ENCODE data around the gene PCF11.
A peak's percentile ranks its signal among the peaks of the same experiment; 100 is the strongest.

PCF11 gene
- long read RNA-seq, transcript PCF11-207 (1 exons, 1,720 nt), result major isoform, 19 of 51 reads
- long read RNA-seq, partial matches to known transcripts, result 29 of 51 reads
- long read RNA-seq, other reads (novel, unspliced or antisense), result 3 of 51 reads

- DNase-seq (ENCODE audit: low read depth in 1 of 2, low spot score in 1 of 2), result no peak
- H3K27me3 ChIP-seq (ENCODE audit: insufficient read depth, poor library complexity, severe bottlenecking), result no peaks in the 10 kb centered on the region
- peak within 1 kb of the TSS; percentile 99 for H3K27ac ChIP-seq (replicated peaks)
- H3K4me3 ChIP-seq (replicated peaks; ENCODE audit: insufficient read depth, low read length), result peak within 1 kb of the TSS; percentile 76
- TF ChIP-seq, protein P1, sequence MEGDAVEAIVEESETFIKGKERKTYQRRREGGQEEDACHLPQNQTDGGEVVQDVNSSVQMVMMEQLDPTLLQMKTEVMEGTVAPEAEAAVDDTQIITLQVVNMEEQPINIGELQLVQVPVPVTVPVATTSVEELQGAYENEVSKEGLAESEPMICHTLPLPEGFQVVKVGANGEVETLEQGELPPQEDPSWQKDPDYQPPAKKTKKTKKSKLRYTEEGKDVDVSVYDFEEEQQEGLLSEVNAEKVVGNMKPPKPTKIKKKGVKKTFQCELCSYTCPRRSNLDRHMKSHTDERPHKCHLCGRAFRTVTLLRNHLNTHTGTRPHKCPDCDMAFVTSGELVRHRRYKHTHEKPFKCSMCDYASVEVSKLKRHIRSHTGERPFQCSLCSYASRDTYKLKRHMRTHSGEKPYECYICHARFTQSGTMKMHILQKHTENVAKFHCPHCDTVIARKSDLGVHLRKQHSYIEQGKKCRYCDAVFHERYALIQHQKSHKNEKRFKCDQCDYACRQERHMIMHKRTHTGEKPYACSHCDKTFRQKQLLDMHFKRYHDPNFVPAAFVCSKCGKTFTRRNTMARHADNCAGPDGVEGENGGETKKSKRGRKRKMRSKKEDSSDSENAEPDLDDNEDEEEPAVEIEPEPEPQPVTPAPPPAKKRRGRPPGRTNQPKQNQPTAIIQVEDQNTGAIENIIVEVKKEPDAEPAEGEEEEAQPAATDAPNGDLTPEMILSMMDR (IDR thresholded peaks at IDR 0.05; ENCODE audit: insufficient read depth, low read length), result no peak
- TF ChIP-seq REST (IDR thresholded peaks at IDR 0.05; ENCODE audit: insufficient replicate concordance, low read depth), result peak; percentile 66
- TF ChIP-seq GABPA (IDR thresholded peaks at IDR 0.05; ENCODE audit: low read depth), result no peak
- TF ChIP-seq SPI1 (IDR thresholded peaks at IDR 0.05; ENCODE audit: borderline replicate concordance, low read depth), result no peak; the same call in 1 of the 2 replicates
- TF ChIP-seq POLR2AphosphoS5 (IDR thresholded peaks at IDR 0.05; ENCODE audit: low read depth), result peak; percentile 89
These were observed at the start of gene PCF11 for GRCh38 chr11:83156996-83157593. PCF11 (plus strand) TSS chr11:83157131; CDS start chr11:83157440, 309 bp downstream.

GRCh38 chr11:83112886-83113285, 44.0 kb upstream of the PCF11 start:
- Histone ChIP-seq H3K27me3 (ENCODE audit: insufficient read depth, poor library complexity, severe bottlenecking) (no peaks in the 10 kb centered on the region), H3K27ac (replicated peaks) (no peak overlapping the region), H3K4me3 (replicated peaks; ENCODE audit: insufficient read depth, low read length) (no peak overlapping the region)
- DNase-seq (ENCODE audit: low read depth in 1 of 2, low spot score in 1 of 2), result no peak
- TF ChIP-seq SPI1 (IDR thresholded peaks at IDR 0.05; ENCODE audit: borderline replicate concordance, low read depth), result no peak
- TF ChIP-seq GABPA (IDR thresholded peaks at IDR 0.05; ENCODE audit: low read depth), result no peak
- TF ChIP-seq, protein P1 (IDR thresholded peaks at IDR 0.05; ENCODE audit: insufficient read depth, low read length), result no peak
- no peak for TF ChIP-seq POLR2AphosphoS5 (IDR thresholded peaks at IDR 0.05; ENCODE audit: low read depth)
- no peak for TF ChIP-seq REST (IDR thresholded peaks at IDR 0.05; ENCODE audit: insufficient replicate concordance, low read depth)

DNA sequence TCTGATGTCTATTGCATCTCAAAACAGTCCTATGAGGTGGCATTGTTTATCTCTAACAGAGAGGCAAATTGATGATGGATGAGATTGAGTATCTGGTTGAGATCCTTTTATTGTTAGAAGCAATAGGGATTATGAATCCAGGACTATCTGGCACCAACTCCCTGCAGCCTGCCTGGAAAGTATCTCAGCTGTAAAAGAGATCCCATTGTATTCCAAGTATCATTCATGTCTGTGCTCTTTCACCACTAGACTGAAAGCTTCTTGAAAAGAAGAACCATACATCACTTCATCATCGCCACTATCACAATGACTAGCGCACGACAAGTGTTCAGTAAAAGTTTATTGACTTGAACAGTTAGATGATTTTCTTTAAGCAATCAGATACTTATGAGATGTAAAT, 41.9 kb upstream of the PCF11 start:
- H3K27ac ChIP-seq (replicated peaks), result no peak overlapping the region
- no peak for TF ChIP-seq GABPA (IDR thresholded peaks at IDR 0.05; ENCODE audit: low read depth)
- TF ChIP-seq REST (IDR thresholded peaks at IDR 0.05; ENCODE audit: insufficient replicate concordance, low read depth), result no peak
- no peak for TF ChIP-seq SPI1 (IDR thresholded peaks at IDR 0.05; ENCODE audit: borderline replicate concordance, low read depth)
- no peak for TF ChIP-seq POLR2AphosphoS5 (IDR thresholded peaks at IDR 0.05; ENCODE audit: low read depth)
- TF ChIP-seq, protein P1 (IDR thresholded peaks at IDR 0.05; ENCODE audit: insufficient read depth, low read length), result no peak

More for the DNA sequence above, 41.9 kb upstream of the PCF11 start:
- Histone ChIP-seq H3K4me3 (replicated peaks; ENCODE audit: insufficient read depth, low read length) (no peak overlapping the region), H3K27me3 (ENCODE audit: insufficient read depth, poor library complexity, severe bottlenecking) (no peaks in the 10 kb centered on the region)
- DNase-seq (ENCODE audit: low read depth in 1 of 2, low spot score in 1 of 2), result no peak
